Activated T-cell treated with anti-CD3 and anti-CD28 coated beads for 48 hours (primary cell): Measurements from ENCODE around the gene ALPG.
"Not testable (repeated sequence)": the region's sequence is repeated elsewhere in the genome, so short reads cannot be mapped to it uniquely, and the experiment has no call there.

Experiments
- DNase-seq: peaks from one replicate; pipeline ENCODE4 v3.0.0-alpha.2; 2020; ENCODE audit warnings: low read depth

The ALPG gene

GRCh38 chr2:232419245-232420072 is 12.8 kb downstream of the ALPG start:
- DNase-seq, result no peak

GRCh38 chr2:232420073-232420454 is 13.4 kb downstream of the ALPG start:
- DNase-seq, result no peak

- peak; percentile 25 for DNase-seq
These were observed 14.0 kb downstream of the ALPG start for GRCh38 chr2:232420463-232421188.

GRCh38 chr2:232421189-232421785 is 14.6 kb downstream of the ALPG start:
- DNase-seq, result no peak

- no peak for DNase-seq
These were observed 15.4 kb downstream of the ALPG start for GRCh38 chr2:232422051-232422450.

GRCh38 chr2:232422996-232423395 is 16.4 kb downstream of the ALPG start:
- not testable (repeated sequence) for DNase-seq

- DNase-seq, result not testable (repeated sequence)
These were observed 16.8 kb downstream of the ALPG start for GRCh38 chr2:232423407-232423806.

- no peak for DNase-seq
These were observed 25.3 kb downstream of the ALPG start for GRCh38 chr2:232431705-232432590.

- no peak for DNase-seq
These were observed 26.0 kb downstream of the ALPG start for GRCh38 chr2:232432598-232433184.

GRCh38 chr2:232433622-232434021 is 27.0 kb downstream of the ALPG start:
- not testable (repeated sequence) for DNase-seq

GRCh38 chr2:232434091-232434490 is 27.4 kb downstream of the ALPG start:
- DNase-seq, result no peak

GRCh38 chr2:232434563-232435374 is 28.1 kb downstream of the ALPG start:
- no peak for DNase-seq

GRCh38 chr2:232435375-232435648 is 28.7 kb downstream of the ALPG start:
- DNase-seq, result no peak

GRCh38 chr2:232435805-232436204 is 29.2 kb downstream of the ALPG start:
- DNase-seq, result no peak

- DNase-seq, result no peak
These were observed 29.9 kb downstream of the ALPG start for GRCh38 chr2:232436381-232437194.

GRCh38 chr2:232437195-232437571 is 30.5 kb downstream of the ALPG start:
- DNase-seq, result no peak

GRCh38 chr2:232438091-232438490 is 31.4 kb downstream of the ALPG start:
- no peak for DNase-seq

GRCh38 chr2:232438951-232439757 is 32.5 kb downstream of the ALPG start:
- DNase-seq, result peak; percentile 36

- no peak for DNase-seq
These were observed 33.1 kb downstream of the ALPG start for GRCh38 chr2:232439758-232440135.
